MM.1S (cell line): ENCODE measurements around the gene C5AR1.

Experiments used
- EZH2 ChIP-seq: fragments of 300-600 bp; sonication (generic); optimal IDR thresholded peaks from 2 replicates; pipeline ENCODE3; 2017; ENCODE audit warnings: low read depth, mild to moderate bottlenecking, antibody characterized with exemption, low read length, mixed read lengths
- TF ChIP-seq, protein P1 (sequence below): fragments of 300-600 bp; sonication (generic); IDR thresholded peaks from 2 replicates; pipeline ENCODE4 v1.5.1; 2016; ENCODE audit warnings: antibody characterized with exemption, low read length, mixed read lengths

GRCh38 chr19:47284324-47284899 is 25.2 kb upstream of the C5AR1 start:
- TF ChIP-seq, protein P1, sequence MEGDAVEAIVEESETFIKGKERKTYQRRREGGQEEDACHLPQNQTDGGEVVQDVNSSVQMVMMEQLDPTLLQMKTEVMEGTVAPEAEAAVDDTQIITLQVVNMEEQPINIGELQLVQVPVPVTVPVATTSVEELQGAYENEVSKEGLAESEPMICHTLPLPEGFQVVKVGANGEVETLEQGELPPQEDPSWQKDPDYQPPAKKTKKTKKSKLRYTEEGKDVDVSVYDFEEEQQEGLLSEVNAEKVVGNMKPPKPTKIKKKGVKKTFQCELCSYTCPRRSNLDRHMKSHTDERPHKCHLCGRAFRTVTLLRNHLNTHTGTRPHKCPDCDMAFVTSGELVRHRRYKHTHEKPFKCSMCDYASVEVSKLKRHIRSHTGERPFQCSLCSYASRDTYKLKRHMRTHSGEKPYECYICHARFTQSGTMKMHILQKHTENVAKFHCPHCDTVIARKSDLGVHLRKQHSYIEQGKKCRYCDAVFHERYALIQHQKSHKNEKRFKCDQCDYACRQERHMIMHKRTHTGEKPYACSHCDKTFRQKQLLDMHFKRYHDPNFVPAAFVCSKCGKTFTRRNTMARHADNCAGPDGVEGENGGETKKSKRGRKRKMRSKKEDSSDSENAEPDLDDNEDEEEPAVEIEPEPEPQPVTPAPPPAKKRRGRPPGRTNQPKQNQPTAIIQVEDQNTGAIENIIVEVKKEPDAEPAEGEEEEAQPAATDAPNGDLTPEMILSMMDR: peak; percentile 87
- TF ChIP-seq EZH2: no peak
